GM23338 (cell line): Measurements from ENCODE around the gene LRP1B.

Source experiments
- JUNB ChIP-seq: IDR thresholded peaks from one replicate; pipeline ENCODE4 v1.6.1; 2016; ENCODE audit warnings: antibody characterized with exemption; ENCODE audit not compliant: unreplicated experiment
- NANOG ChIP-seq: IDR thresholded peaks from 2 replicates; pipeline ENCODE4 v1.6.1; 2016; ENCODE audit warnings: antibody characterized with exemption, borderline replicate concordance
- POLR2AphosphoS5 ChIP-seq: IDR thresholded peaks from 2 replicates; pipeline ENCODE4 v1.6.1; 2016; ENCODE audit warnings: antibody characterized with exemption, low read depth
- ZNF331 ChIP-seq: fragments of 250-450 bp; sonication (Bioruptor Pico); IDR thresholded peaks from 2 replicates; pipeline ENCODE4 v1.5.0; 2020; ENCODE audit warnings: low read depth, mild to moderate bottlenecking, moderate library complexity
- TF ChIP-seq, protein P1 (sequence below), 2 experiments: fragments of 200-600 bp in 1 of 2; sonication (generic) in 1 of 2; conservative IDR thresholded peaks; 2 replicates each; pipeline versions ENCODE4 v1.5.1 to v1.6.1; 2016 to 2017; ENCODE audit warnings: antibody characterized with exemption in 2 of 2, low read depth in 2 of 2, mild to moderate bottlenecking in 2 of 2, moderate library complexity in 1 of 2
- TF ChIP-seq, protein P2 (sequence below): IDR thresholded peaks from one replicate; pipeline ENCODE4 v1.6.1; 2018; ENCODE audit warnings: antibody characterized with exemption; ENCODE audit not compliant: unreplicated experiment

DNA sequence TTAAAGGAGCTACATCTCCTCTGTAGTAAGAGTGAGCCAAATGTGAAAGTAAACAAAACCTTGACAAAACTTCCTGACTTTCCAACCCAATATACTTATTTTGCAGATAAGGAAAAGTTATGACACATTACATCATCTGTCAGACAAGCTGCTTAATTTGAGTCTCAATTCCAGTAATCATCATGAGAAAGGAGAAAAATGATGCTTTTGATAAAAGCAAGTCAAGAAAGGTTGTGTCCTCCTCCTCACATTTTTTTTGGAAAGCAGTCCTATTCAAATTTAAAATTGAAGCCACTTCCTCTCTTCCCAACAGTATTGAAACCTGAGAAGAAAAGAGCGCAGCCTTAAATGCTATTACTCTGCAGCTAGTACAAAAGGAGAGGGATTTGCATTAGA lies 519.6 kb downstream of the LRP1B start:
- TF ChIP-seq, protein P1, sequence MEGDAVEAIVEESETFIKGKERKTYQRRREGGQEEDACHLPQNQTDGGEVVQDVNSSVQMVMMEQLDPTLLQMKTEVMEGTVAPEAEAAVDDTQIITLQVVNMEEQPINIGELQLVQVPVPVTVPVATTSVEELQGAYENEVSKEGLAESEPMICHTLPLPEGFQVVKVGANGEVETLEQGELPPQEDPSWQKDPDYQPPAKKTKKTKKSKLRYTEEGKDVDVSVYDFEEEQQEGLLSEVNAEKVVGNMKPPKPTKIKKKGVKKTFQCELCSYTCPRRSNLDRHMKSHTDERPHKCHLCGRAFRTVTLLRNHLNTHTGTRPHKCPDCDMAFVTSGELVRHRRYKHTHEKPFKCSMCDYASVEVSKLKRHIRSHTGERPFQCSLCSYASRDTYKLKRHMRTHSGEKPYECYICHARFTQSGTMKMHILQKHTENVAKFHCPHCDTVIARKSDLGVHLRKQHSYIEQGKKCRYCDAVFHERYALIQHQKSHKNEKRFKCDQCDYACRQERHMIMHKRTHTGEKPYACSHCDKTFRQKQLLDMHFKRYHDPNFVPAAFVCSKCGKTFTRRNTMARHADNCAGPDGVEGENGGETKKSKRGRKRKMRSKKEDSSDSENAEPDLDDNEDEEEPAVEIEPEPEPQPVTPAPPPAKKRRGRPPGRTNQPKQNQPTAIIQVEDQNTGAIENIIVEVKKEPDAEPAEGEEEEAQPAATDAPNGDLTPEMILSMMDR (conservative IDR thresholded peaks at IDR 0.05; ENCODE audit: low read depth in 2 of 2): no peak
- TF ChIP-seq ZNF331 (CRISPR knock-in tag): no peak
- TF ChIP-seq, protein P2, sequence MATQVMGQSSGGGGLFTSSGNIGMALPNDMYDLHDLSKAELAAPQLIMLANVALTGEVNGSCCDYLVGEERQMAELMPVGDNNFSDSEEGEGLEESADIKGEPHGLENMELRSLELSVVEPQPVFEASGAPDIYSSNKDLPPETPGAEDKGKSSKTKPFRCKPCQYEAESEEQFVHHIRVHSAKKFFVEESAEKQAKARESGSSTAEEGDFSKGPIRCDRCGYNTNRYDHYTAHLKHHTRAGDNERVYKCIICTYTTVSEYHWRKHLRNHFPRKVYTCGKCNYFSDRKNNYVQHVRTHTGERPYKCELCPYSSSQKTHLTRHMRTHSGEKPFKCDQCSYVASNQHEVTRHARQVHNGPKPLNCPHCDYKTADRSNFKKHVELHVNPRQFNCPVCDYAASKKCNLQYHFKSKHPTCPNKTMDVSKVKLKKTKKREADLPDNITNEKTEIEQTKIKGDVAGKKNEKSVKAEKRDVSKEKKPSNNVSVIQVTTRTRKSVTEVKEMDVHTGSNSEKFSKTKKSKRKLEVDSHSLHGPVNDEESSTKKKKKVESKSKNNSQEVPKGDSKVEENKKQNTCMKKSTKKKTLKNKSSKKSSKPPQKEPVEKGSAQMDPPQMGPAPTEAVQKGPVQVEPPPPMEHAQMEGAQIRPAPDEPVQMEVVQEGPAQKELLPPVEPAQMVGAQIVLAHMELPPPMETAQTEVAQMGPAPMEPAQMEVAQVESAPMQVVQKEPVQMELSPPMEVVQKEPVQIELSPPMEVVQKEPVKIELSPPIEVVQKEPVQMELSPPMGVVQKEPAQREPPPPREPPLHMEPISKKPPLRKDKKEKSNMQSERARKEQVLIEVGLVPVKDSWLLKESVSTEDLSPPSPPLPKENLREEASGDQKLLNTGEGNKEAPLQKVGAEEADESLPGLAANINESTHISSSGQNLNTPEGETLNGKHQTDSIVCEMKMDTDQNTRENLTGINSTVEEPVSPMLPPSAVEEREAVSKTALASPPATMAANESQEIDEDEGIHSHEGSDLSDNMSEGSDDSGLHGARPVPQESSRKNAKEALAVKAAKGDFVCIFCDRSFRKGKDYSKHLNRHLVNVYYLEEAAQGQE: no peak
- TF ChIP-seq NANOG: peak; percentile 92
- no peak for TF ChIP-seq POLR2AphosphoS5
- no peak for TF ChIP-seq JUNB
